ENCODE data around the gene ATRNL1.
A peak's percentile ranks its signal among the peaks of the same experiment; 100 is the strongest.

ATRNL1 gene

DNA sequence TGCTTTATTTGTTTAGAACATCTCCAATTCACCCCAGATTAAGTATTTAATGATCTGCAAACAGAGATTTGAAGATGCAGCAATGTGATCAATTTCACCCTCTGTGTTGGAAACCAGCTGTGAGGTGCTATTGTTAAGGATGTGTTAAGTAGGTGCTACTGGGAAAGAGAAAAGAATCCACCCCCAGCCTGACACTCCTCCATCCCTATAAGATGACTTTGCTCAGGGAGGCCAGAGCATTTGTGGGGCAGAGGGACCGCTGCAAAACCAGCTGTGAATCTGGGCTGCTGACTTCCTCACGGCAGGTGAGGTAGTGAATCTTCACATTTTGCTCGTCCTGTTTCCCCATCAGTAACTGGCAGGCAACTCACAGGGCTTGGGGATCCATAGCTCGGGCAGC lies 882.3 kb downstream of the ATRNL1 start:
- Histone ChIP-seq H3K4me1 (no peaks in the 10 kb centered on the region), H3K4me3 (no peak overlapping the region), H3K27me3 (ENCODE audit: low read depth) (no peaks in the 10 kb centered on the region), H3K9me3 (no peaks in the 10 kb centered on the region), H3K36me3 (replicated peaks) (no peaks in the 10 kb centered on the region)
- DNase-seq (ENCODE audit: low spot score in 2 of 2): no peak
- in situ Hi-C loops (cut with MboI; ENCODE audit: low sequenced_read_pairs): no loop called here

DNA sequence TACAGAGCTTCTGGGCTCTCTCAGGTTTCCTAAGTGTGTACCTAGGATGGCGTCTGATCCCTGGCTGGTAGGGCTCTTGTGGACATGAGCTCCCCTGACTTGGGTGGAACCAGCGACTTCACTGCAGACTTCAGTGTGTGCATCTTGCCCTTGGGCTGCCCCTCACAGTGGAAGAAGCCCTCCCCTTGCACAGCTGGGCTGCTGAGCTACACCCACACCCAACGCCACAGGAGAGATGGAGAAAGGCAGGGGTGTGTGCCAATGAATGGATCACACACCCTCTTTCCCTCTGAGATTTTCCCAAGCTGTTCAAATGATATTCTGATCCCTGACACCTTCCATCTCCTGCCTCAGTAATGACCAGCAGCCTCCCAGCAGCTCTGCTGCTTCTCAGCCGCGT lies 883.2 kb downstream of the ATRNL1 start:
- Histone ChIP-seq H3K9me3 (no peaks in the 10 kb centered on the region), H3K36me3 (replicated peaks) (no peaks in the 10 kb centered on the region), H3K4me3 (no peak overlapping the region), H3K27me3 (ENCODE audit: low read depth) (no peaks in the 10 kb centered on the region), H3K4me1 (no peaks in the 10 kb centered on the region)
- no peak for DNase-seq (ENCODE audit: low spot score in 2 of 2)
- in situ Hi-C loops (cut with MboI; ENCODE audit: low sequenced_read_pairs): no loop called here

DNA sequence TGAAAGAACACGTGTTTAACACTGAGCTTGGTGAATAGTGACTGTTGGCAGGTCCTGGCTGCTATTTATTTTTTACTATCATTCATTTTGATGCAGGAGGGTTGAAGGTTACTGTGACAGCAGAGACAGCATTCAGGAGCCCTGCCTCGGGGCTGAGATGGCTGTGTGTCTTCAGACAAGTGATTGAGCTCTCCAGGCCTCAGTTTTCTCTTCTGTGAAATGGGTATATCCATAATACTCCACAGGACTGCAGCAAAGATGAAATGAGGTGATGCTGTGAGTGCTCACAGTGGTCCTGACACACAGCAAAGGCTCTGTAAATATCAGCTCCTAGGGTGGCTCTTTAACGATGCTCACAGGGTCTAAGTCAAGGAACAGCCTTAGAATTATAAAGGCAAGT lies 884.7 kb downstream of the ATRNL1 start:
- DNase-seq (ENCODE audit: low spot score in 2 of 2): no peak
- no peaks in the 10 kb centered on the region for H3K4me1 ChIP-seq
- H3K27me3 ChIP-seq (ENCODE audit: low read depth): no peaks in the 10 kb centered on the region
- H3K36me3 ChIP-seq (replicated peaks): no peaks in the 10 kb centered on the region
- no peaks in the 10 kb centered on the region; the same call in 1 of the 2 replicates for H3K9me3 ChIP-seq
- no peak overlapping the region for H3K4me3 ChIP-seq
- in situ Hi-C loops (cut with MboI; ENCODE audit: low sequenced_read_pairs): no loop called here

DNA sequence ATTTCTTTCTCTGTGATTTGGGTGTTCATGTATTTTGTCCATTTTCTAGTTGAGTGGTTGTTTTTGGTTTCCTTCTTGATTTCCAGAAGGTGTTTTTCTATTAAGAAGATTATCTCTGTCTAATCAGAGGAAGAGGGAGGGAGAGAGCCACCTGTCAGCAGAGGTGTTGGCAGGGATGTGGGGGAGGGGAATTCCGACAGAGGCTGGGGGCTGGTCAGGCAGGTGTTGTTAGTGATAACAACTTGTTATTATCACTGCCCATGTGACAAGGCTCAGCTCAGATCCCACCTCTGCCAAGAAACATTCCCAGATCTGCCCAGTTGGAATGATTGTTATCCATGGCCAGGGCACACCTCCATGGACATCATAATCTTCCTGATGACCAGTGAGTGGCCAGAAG lies 886.4 kb downstream of the ATRNL1 start:
- Histone ChIP-seq H3K9me3 (no peaks in the 10 kb centered on the region; the same call in 1 of the 2 replicates), H3K36me3 (replicated peaks) (no peaks in the 10 kb centered on the region), H3K4me3 (no peak overlapping the region), H3K4me1 (no peaks in the 10 kb centered on the region), H3K27me3 (ENCODE audit: low read depth) (no peaks in the 10 kb centered on the region)
- DNase-seq (ENCODE audit: low spot score in 2 of 2): no peak
- in situ Hi-C loops (cut with MboI; ENCODE audit: low sequenced_read_pairs): no loop called here

DNA sequence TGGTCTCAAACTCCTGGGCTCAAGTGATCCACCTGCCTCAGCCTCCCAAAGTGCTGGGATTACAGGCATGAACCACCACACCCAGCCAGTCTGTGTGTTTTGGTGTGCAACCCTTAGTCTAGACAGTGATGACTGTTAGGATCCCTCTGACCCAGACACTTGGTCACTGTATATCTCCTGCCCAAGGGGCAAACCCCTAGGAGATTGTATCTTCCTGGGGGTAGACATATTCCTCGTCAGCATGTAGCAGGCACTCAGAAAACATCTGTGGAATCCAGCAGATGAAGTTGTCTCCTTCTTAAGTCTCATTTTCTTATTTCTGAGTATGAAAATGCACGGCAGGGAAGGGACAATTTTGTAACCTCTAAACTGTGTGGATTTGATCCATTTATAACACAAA lies 887.3 kb downstream of the ATRNL1 start:
- Histone ChIP-seq H3K4me3 (no peak overlapping the region), H3K36me3 (replicated peaks) (no peaks in the 10 kb centered on the region), H3K9me3 (no peaks in the 10 kb centered on the region; the same call in 1 of the 2 replicates), H3K4me1 (no peaks in the 10 kb centered on the region), H3K27me3 (ENCODE audit: low read depth) (no peaks in the 10 kb centered on the region)
- in situ Hi-C loops (cut with MboI; ENCODE audit: low sequenced_read_pairs): no loop called here
- no peak for DNase-seq (ENCODE audit: low spot score in 2 of 2)

DNA sequence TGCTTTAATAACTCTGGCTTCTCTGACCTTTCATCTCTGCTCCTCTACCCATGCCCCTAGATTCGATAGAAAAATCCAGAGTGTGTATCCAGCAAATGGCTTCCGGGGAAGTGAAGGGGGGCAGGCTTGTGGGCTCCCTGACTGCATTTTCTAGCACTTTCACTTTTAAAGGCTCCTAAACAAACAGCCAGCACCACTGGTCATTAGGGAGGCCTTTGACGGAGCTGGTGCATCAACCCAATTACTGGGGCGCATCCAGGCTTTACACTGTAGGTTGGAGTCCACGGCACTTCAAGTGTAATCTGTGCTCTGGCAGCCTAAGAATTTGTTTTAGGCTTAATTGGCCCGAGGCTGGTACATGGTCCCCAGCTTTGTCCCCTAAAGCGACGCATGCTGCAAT lies 887.9 kb downstream of the ATRNL1 start:
- in situ Hi-C loops (cut with MboI; ENCODE audit: low sequenced_read_pairs): no loop called here
- Histone ChIP-seq H3K4me1 (no peaks in the 10 kb centered on the region), H3K9me3 (no peaks in the 10 kb centered on the region; the same call in 1 of the 2 replicates), H3K36me3 (replicated peaks) (no peaks in the 10 kb centered on the region), H3K27me3 (ENCODE audit: low read depth) (no peaks in the 10 kb centered on the region), H3K4me3 (no peak overlapping the region)
- no peak for DNase-seq (ENCODE audit: low spot score in 2 of 2)

DNA sequence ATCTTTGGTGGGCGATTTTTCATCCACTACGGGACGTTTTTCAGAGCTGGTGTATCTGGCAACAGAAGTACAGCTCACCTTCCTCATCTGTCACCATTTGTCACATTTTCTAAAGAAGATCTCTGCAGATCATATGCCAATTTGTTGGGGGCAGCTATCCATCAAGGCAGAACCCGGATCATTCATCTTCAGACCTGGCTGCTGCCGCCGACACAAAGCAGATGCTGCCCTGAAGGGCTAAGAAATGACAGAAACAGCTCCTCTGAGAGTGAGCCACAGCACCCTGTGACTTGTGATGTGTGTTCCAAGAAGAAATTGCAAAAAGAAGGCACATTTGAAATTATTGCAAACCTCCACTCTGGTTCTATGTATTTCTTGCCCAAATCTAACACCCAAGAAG lies 888.9 kb downstream of the ATRNL1 start:
- in situ Hi-C loops (cut with MboI; ENCODE audit: low sequenced_read_pairs): no loop called here

DNA sequence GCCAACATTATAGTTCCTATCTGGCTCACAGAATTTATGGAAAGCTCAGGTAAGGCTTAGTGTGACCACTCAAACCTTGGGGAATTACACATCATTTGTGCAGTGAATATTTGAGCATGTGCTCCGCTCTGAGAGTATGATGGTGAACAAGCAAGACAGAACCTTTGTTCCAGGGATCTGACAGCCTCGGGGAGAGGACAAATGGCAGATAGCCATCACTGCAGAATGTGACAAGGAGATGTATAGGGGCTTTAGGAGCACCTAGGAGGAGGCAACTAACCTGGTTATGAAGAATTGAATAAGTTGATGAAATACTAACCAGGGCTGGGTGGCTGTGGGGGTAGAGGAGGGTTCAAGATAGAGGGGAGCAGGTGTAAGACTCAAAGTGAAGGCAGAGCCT lies 889.4 kb downstream of the ATRNL1 start:
- DNase-seq (ENCODE audit: low spot score in 2 of 2): no peak
- no peak overlapping the region for H3K4me3 ChIP-seq
- no peaks in the 10 kb centered on the region for H3K4me1 ChIP-seq
- H3K36me3 ChIP-seq (replicated peaks): no peaks in the 10 kb centered on the region
- in situ Hi-C loops (cut with MboI; ENCODE audit: low sequenced_read_pairs): no loop called here
- H3K9me3 ChIP-seq: no peaks in the 10 kb centered on the region; the same call in 1 of the 2 replicates
- H3K27me3 ChIP-seq (ENCODE audit: low read depth): no peaks in the 10 kb centered on the region

More for the DNA sequence above, 888.9 kb downstream of the ATRNL1 start:
- no peaks in the 10 kb centered on the region for H3K36me3 ChIP-seq (replicated peaks)
- no peaks in the 10 kb centered on the region for H3K4me1 ChIP-seq
- no peak for DNase-seq (ENCODE audit: low spot score in 2 of 2)
- no peaks in the 10 kb centered on the region; the same call in 1 of the 2 replicates for H3K9me3 ChIP-seq
- no peaks in the 10 kb centered on the region for H3K27me3 ChIP-seq (ENCODE audit: low read depth)
- no peak overlapping the region for H3K4me3 ChIP-seq

DNA sequence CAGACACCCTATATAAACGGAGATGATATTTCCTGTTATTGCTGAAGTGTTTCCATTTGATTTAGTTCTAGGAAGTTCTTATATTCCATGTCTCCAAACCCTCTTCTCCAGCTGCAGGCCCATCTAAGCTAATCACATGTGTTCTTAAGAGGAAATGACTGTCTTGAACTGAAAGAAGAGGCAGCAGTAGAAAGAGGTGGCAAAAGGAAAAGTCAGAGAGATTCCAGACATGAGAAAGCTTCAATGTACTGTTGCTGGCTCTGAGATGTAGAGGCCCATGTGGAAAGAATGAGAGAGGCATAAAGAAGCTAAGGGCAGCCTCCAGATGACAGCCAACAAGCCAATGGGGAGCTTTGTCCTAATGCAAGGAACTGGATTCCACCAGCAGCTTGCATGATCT lies 892.6 kb downstream of the ATRNL1 start:
- Histone ChIP-seq H3K4me3 (no peak overlapping the region), H3K4me1 (no peaks in the 10 kb centered on the region), H3K36me3 (replicated peaks) (no peaks in the 10 kb centered on the region), H3K9me3 (no peaks in the 10 kb centered on the region; the same call in 1 of the 2 replicates), H3K27me3 (ENCODE audit: low read depth) (no peaks in the 10 kb centered on the region)
- no peak for DNase-seq (ENCODE audit: low spot score in 2 of 2)
- in situ Hi-C loops (cut with MboI; ENCODE audit: low sequenced_read_pairs): no loop called here

DNA sequence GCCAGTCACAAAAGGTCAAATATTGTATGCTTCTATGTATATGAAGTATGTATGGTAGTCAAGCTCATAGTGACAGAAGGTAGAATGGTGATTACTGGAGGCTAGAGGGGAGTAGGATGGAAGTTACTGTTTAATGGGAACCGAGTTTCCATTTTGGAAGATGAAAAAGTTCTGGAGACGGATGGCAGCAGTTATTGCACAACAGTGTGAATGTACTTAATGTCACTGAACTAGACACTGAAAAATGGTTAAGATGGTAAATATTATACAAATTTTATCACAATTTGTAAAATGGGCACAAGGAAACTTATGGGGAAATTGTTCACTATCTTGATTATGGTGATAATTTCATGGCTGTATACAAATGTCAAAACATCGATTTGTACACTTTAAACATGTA lies 895.2 kb downstream of the ATRNL1 start:
- Histone ChIP-seq H3K4me1 (no peaks in the 10 kb centered on the region), H3K4me3 (no peak overlapping the region), H3K36me3 (replicated peaks) (no peaks in the 10 kb centered on the region), H3K9me3 (no peaks in the 10 kb centered on the region), H3K27me3 (ENCODE audit: low read depth) (no peaks in the 10 kb centered on the region)
- no peak for DNase-seq (ENCODE audit: low spot score in 2 of 2)
- in situ Hi-C loops (cut with MboI; ENCODE audit: low sequenced_read_pairs): no loop called here

DNA sequence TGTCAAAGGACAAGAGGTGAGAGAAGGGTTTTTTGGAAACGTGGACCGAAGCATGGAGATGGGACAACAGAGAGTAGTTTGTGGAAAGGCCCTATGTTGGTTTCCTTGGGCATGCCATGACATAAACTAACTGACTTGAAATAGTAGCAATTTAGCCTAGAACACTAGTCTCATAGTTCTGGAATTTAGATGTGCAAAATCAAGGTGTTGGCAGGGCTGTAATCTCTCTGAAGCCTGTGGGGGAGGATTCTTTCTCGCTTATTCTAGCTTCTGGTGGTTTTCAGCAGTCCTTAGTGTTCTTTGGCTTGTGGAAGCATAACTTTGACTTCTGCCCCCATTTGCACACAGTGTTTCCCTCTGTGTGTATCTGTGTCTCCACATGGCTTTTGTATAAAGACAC lies 896.5 kb downstream of the ATRNL1 start:
- H3K4me3 ChIP-seq: no peak overlapping the region
- in situ Hi-C loops (cut with MboI; ENCODE audit: low sequenced_read_pairs): no loop called here
- no peaks in the 10 kb centered on the region for H3K9me3 ChIP-seq
- H3K4me1 ChIP-seq: no peaks in the 10 kb centered on the region
- H3K27me3 ChIP-seq (ENCODE audit: low read depth): no peaks in the 10 kb centered on the region
- no peaks in the 10 kb centered on the region for H3K36me3 ChIP-seq (replicated peaks)
- DNase-seq (ENCODE audit: low spot score in 2 of 2): no peak

DNA sequence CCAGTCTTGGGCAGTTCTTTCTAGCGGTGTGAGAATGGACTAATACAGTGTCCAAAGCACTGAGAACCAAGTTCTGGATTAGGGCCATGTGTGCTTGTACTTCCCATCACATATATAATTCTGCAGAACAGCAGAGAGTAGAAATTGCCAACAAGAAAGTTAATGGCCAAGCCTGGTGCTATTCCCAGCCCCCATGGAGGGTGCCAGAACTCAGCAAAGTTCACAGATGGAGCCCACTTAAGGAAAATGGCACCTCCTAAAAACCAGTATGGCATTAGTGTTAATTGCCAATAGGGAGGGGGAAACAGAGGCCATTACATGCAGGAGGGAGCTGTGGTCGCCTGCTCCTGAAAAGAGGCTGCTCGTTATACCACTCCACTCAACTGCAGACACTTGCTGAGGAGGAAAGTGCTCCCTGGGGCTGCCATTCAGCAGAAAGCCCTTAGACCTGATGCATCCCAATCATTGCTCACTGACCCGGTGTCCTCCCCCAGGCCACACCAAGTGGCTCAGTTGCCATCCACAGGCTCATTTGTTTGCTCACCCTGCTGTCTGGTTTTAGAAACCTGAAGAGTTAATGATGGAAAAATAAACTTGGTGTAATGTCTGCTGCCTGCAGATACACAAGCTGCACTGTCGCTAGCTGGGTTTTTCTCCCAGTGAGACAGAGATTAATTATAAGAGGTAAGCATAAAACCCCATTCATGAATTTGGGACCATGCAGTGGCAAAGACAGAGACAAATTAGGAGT lies 899.2 kb downstream of the ATRNL1 start:
- DNase-seq (ENCODE audit: low spot score in 2 of 2): no peak

DNA sequence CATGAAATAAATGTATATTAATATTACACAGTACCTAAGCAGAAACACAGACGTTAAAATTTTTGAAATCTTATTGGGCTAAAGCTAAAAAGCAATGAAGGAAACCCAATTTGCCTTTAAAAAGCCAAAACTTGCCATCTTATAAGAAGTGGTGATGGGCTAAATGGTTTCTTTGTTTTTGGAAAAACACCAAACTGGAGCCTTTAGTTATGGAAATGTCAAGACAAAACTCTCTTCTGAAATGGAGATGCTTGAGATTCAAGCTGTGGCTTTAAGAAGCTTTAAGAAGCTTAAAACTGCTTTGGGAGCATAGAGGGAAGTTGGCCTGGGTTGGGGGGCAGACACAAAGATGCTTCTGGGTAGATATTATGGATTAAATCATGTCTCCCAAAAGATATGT lies 902.9 kb downstream of the ATRNL1 start:
- H3K4me1 ChIP-seq: peaks cover 5% of the 10 kb centered on the region
- in situ Hi-C loops (cut with MboI; ENCODE audit: low sequenced_read_pairs): no loop called here
- no peaks in the 10 kb centered on the region for H3K27me3 ChIP-seq (ENCODE audit: low read depth)
- H3K9me3 ChIP-seq: no peaks in the 10 kb centered on the region
- DNase-seq (ENCODE audit: low spot score in 2 of 2): peak in 1 of 2 experiments; percentile 42
- no peaks in the 10 kb centered on the region for H3K36me3 ChIP-seq (replicated peaks)
- no peak overlapping the region for H3K4me3 ChIP-seq

More for the DNA sequence above, 899.2 kb downstream of the ATRNL1 start:
- Histone ChIP-seq H3K9me3 (no peaks in the 10 kb centered on the region), H3K27me3 (ENCODE audit: low read depth) (no peaks in the 10 kb centered on the region), H3K36me3 (replicated peaks) (no peaks in the 10 kb centered on the region), H3K4me3 (no peak overlapping the region), H3K4me1 (peaks cover 5% of the 10 kb centered on the region)
- in situ Hi-C loops (cut with MboI; ENCODE audit: low sequenced_read_pairs): no loop called here

DNA sequence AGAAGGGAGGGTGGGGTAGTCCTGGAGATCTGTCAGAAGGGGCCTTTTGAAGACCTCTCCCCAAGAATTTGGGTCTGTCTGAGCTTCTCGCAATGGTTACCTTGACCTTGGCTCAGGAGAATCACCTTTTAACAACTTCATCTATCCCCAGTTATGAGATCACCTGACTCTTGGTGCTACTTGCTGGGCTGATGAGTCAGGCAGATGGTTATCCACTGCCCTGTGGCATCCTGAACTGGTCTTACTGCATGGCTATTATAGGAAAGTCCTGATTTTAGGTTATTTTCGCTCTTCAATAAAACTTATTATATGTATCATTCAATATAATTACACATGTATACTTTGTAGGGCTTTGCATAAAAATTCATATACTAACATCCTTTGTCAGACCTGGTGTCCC lies 905.1 kb downstream of the ATRNL1 start:
- H3K4me1 ChIP-seq: peaks cover 5% of the 10 kb centered on the region
- H3K9me3 ChIP-seq: no peaks in the 10 kb centered on the region
- H3K4me3 ChIP-seq: no peak overlapping the region
- no peak for DNase-seq (ENCODE audit: low spot score in 2 of 2)
- in situ Hi-C loops (cut with MboI; ENCODE audit: low sequenced_read_pairs): no loop called here
- H3K36me3 ChIP-seq (replicated peaks): no peaks in the 10 kb centered on the region
- H3K27me3 ChIP-seq (ENCODE audit: low read depth): no peaks in the 10 kb centered on the region
